HEK293 (cell line): ENCODE measurements around the gene LIPN.
A peak's percentile ranks its signal among the peaks of the same experiment; 100 is the strongest.

Experiments used
- CTCF ChIA-PET: fragments of 350-600 bp; formaldehyde crosslinking; extraction: SDS; loops from one replicate; lab custom pipeline; 2021; ENCODE audit warnings: antibody characterized with exemption; lab: Yijun Ruan, JAX
- POLR2A ChIA-PET: fragments of 300-600 bp; formaldehyde crosslinking; extraction: SDS; loops from one replicate; lab custom pipeline; 2020; ENCODE audit warnings: antibody characterized with exemption, inconsistent platforms; lab: Yijun Ruan, JAX
- H3K27ac ChIP-seq: fragments of 200-500 bp; sonication (Bioruptor generic); 2 replicates; pipeline ENCODE4 v1.5.1; 2014; ENCODE audit warnings: low read depth, low read length, control low read depth, inconsistent platforms; ENCODE audit errors: extremely low read depth
- H3K36me3 ChIP-seq, 2 experiments: fragments of 200-500 bp in 1 of 2; sonication (Bioruptor generic) in 1 of 2; 1 replicate in 1 of 2; 2 replicates in 1 of 2; pipeline ENCODE4 v1.5.1; 2014 to 2017; ENCODE audit warnings: inconsistent platforms in 2 of 2, low read length in 2 of 2; ENCODE audit not compliant: control insufficient read depth in 2 of 2, insufficient read depth in 1 of 2
- H3K4me1 ChIP-seq: fragments of 200-500 bp; sonication (Bioruptor generic); 2 replicates; pipeline ENCODE4 v1.5.1; 2014; ENCODE audit warnings: mild to moderate bottlenecking, low read length, inconsistent platforms; ENCODE audit not compliant: control insufficient read depth, insufficient read depth
- H3K4me3 ChIP-seq: 2 replicates; pipeline ENCODE4 v1.5.1; 2011; ENCODE audit warnings: low read depth, mild to moderate bottlenecking, control low read depth, low read length, moderate library complexity
- H3K9me3 ChIP-seq: fragments of 200-500 bp; sonication (Bioruptor generic); 2 replicates; pipeline ENCODE4 v1.5.1; 2014; ENCODE audit warnings: low read depth, low read length, inconsistent platforms; ENCODE audit not compliant: control insufficient read depth, insufficient read depth
- FEZF1 ChIP-seq: fragments of 450-650 bp; formaldehyde crosslinking; IDR thresholded peaks from 2 replicates; pipeline ENCODE4 v1.5.1; 2016; ENCODE audit warnings: missing biosample characterization, missing genetic modification characterization
- MYNN ChIP-seq: fragments of 450-650 bp; formaldehyde crosslinking; IDR thresholded peaks from 2 replicates; pipeline ENCODE4 v1.5.1; 2016; ENCODE audit warnings: missing biosample characterization, missing genetic modification characterization, borderline replicate concordance
- REPIN1 ChIP-seq: fragments of 450-650 bp; formaldehyde crosslinking; IDR thresholded peaks from 2 replicates; pipeline ENCODE4 v1.5.1; 2017; ENCODE audit warnings: missing biosample characterization, missing genetic modification characterization, low read depth
- SCRT2 ChIP-seq: fragments of 450-650 bp; formaldehyde crosslinking; IDR thresholded peaks from 2 replicates; pipeline ENCODE4 v1.5.1; 2016; ENCODE audit warnings: missing biosample characterization, missing genetic modification characterization
- ZBTB8A ChIP-seq: fragments of 450-650 bp; formaldehyde crosslinking; IDR thresholded peaks from 2 replicates; pipeline ENCODE4 v1.5.1; 2016; ENCODE audit warnings: missing biosample characterization, missing genetic modification characterization
- ZNF239 ChIP-seq: fragments of 450-650 bp; formaldehyde crosslinking; IDR thresholded peaks from 2 replicates; pipeline ENCODE4 v1.5.1; 2016; ENCODE audit warnings: missing biosample characterization, missing genetic modification characterization
- ZNF248 ChIP-seq: fragments of 450-650 bp; formaldehyde crosslinking; IDR thresholded peaks from 2 replicates; pipeline ENCODE4 v1.5.1; 2017; ENCODE audit warnings: missing biosample characterization, missing genetic modification characterization
- ZNF274 ChIP-seq, 2 experiments: fragments of 200-500 bp in 1 of 2; fragments of 450-650 bp in 1 of 2; sonication (Bioruptor generic) in 1 of 2; formaldehyde crosslinking in 1 of 2; IDR thresholded peaks; 2 replicates each; pipeline versions ENCODE4 v1.5.1 to v1.6.1; 2014 to 2016; ENCODE audit warnings: borderline replicate concordance in 1 of 2, inconsistent platforms in 1 of 2, low read length in 1 of 2, missing biosample characterization in 1 of 2, missing genetic modification characterization in 1 of 2
- ZNF354C ChIP-seq: fragments of 450-650 bp; formaldehyde crosslinking; IDR thresholded peaks from 2 replicates; pipeline ENCODE4 v1.5.1; 2016; ENCODE audit warnings: missing biosample characterization, missing genetic modification characterization, low read depth, borderline replicate concordance
- ZNF366 ChIP-seq: fragments of 450-650 bp; formaldehyde crosslinking; conservative IDR thresholded peaks from 2 replicates; pipeline ENCODE4 v1.5.1; 2016; ENCODE audit warnings: missing biosample characterization, missing genetic modification characterization
- ZNF48 ChIP-seq: fragments of 450-650 bp; formaldehyde crosslinking; IDR thresholded peaks from 2 replicates; pipeline ENCODE4 v1.5.1; 2016; ENCODE audit warnings: missing biosample characterization, missing genetic modification characterization
- ZNF529 ChIP-seq: fragments of 450-650 bp; formaldehyde crosslinking; IDR thresholded peaks from 2 replicates; pipeline ENCODE4 v1.5.1; 2017; ENCODE audit warnings: missing genetic modification characterization, missing biosample characterization; ENCODE audit not compliant: insufficient replicate concordance
- ZNF548 ChIP-seq: fragments of 450-650 bp; formaldehyde crosslinking; IDR thresholded peaks from 2 replicates; pipeline ENCODE4 v1.5.1; 2016; ENCODE audit warnings: missing biosample characterization, missing genetic modification characterization
- ZNF560 ChIP-seq: fragments of 450-650 bp; formaldehyde crosslinking; IDR thresholded peaks from 2 replicates; pipeline ENCODE4 v1.5.1; 2017; ENCODE audit warnings: missing biosample characterization, missing genetic modification characterization, borderline replicate concordance
- ZNF596 ChIP-seq: fragments of 450-650 bp; IDR thresholded peaks from 2 replicates; pipeline ENCODE4 v1.5.0; 2018; ENCODE audit warnings: missing biosample characterization, mild to moderate bottlenecking, missing genetic modification characterization, moderate library complexity
- ZNF626 ChIP-seq: fragments of 450-650 bp; sonication (Bioruptor Pico); formaldehyde crosslinking; IDR thresholded peaks from 2 replicates; pipeline ENCODE4 v1.5.1; 2018; ENCODE audit warnings: missing biosample characterization, missing genetic modification characterization, inconsistent platforms
- ZNF664 ChIP-seq: fragments of 450-650 bp; formaldehyde crosslinking; IDR thresholded peaks from 2 replicates; pipeline ENCODE4 v1.5.1; 2016; ENCODE audit warnings: missing biosample characterization, missing genetic modification characterization
- ZNF776 ChIP-seq: fragments of 450-650 bp; formaldehyde crosslinking; IDR thresholded peaks from 2 replicates; pipeline ENCODE4 v1.5.0; 2017; ENCODE audit warnings: missing biosample characterization, missing genetic modification characterization, borderline replicate concordance
- ZNF830 ChIP-seq: fragments of 450-650 bp; IDR thresholded peaks from 2 replicates; pipeline ENCODE4 v1.5.0; 2018; ENCODE audit warnings: missing biosample characterization, missing genetic modification characterization, low read depth, mild to moderate bottlenecking, moderate library complexity
- ZSCAN23 ChIP-seq: fragments of 450-650 bp; formaldehyde crosslinking; IDR thresholded peaks from 2 replicates; pipeline ENCODE4 v1.5.1; 2016; ENCODE audit warnings: missing biosample characterization, missing genetic modification characterization
- ZXDB ChIP-seq: fragments of 450-650 bp; formaldehyde crosslinking; IDR thresholded peaks from 2 replicates; pipeline ENCODE4 v1.5.1; 2016; ENCODE audit warnings: missing biosample characterization, missing genetic modification characterization
- TF ChIP-seq, protein P1 (sequence below): fragments of 450-650 bp; IDR thresholded peaks from 2 replicates; pipeline ENCODE4 v1.5.1; 2018; ENCODE audit warnings: missing biosample characterization, mild to moderate bottlenecking, missing genetic modification characterization
- TF ChIP-seq, protein P2 (sequence below): fragments of 450-650 bp; formaldehyde crosslinking; IDR thresholded peaks from 2 replicates; pipeline ENCODE4 v1.5.1; 2016; ENCODE audit warnings: missing biosample characterization, missing genetic modification characterization, low read depth
- TF ChIP-seq, protein P3 (sequence below): fragments of 450-650 bp; formaldehyde crosslinking; IDR thresholded peaks from 2 replicates; pipeline ENCODE4 v1.5.1; 2017; ENCODE audit warnings: missing biosample characterization, missing genetic modification characterization

The LIPN gene

DNA sequence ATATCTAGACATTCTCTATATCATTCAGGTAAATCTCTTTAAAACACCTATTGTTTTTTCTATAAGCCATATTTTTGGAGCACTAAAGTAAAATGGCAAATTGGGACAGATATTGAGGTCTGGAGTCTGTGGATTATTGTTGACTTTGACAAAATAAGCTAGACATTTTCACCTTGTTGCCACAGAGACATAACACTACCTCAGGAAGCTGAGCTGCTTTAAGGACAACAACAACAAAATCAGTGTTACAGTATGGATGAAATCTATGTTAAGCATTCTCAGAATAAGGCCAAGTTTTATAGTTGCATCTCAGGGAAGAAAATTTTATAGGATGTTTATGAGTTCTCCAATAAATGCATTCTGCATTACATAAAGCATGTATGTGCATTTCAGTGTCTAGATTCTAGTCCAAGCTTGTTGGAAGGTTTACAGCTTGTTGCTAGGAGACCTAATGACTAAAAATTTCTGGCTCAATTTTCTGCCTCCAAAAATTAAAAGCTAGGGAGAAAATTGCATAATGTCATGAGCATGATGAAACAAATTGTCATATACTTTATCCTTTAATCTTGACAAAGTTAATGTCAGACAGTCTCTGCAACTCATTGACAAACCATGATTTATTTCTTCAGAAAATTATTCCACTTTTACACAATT, 61.1 kb downstream of the LIPN start (continued):
- TF ChIP-seq, protein P1, sequence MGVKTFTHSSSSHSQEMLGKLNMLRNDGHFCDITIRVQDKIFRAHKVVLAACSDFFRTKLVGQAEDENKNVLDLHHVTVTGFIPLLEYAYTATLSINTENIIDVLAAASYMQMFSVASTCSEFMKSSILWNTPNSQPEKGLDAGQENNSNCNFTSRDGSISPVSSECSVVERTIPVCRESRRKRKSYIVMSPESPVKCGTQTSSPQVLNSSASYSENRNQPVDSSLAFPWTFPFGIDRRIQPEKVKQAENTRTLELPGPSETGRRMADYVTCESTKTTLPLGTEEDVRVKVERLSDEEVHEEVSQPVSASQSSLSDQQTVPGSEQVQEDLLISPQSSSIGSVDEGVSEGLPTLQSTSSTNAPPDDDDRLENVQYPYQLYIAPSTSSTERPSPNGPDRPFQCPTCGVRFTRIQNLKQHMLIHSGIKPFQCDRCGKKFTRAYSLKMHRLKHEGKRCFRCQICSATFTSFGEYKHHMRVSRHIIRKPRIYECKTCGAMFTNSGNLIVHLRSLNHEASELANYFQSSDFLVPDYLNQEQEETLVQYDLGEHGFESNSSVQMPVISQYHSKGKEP (tag by site-specific recombination), result peak; percentile 98
- TF ChIP-seq FEZF1 (tag by site-specific recombination) (0 out of 2 replicates have a peak, but pooled peaks have one; percentile 15), ZNF830 (no peak)

DNA sequence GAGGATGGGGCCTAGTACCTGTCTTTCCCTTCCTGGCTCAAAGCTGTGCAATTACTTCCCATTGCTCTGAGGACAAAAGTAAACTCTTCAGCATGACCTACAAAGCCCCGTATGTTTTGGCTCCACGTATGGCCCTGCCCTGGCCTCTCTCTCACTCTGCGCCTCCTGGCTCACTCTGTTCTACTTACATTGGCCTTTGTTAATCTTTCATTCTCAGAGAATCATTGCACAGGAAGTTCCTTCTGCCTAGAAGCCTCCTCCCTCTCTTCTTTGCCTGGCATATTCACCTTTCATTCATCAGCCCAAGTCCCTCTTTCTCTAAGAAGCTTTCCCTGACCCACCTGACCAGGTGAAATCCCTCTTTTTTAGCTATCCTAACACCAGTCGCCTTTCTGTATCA, 66.6 kb downstream of the LIPN start:
- CTCF ChIA-PET, result interaction anchor here (3.3 to 3.6 kb wide), 2 partner anchors 10 to 107 kb away, joined by 25 to 33 read pairs; no protein-coding TSS in a partner anchor
- no peaks in the 10 kb centered on the region for H3K36me3 ChIP-seq
- TF ChIP-seq MYNN (tag by site-specific recombination) (no peak), ZNF366 (tag by site-specific recombination) (no peak), ZSCAN23 (tag by site-specific recombination) (no peak), ZNF248 (tag by site-specific recombination) (no peak)

DNA sequence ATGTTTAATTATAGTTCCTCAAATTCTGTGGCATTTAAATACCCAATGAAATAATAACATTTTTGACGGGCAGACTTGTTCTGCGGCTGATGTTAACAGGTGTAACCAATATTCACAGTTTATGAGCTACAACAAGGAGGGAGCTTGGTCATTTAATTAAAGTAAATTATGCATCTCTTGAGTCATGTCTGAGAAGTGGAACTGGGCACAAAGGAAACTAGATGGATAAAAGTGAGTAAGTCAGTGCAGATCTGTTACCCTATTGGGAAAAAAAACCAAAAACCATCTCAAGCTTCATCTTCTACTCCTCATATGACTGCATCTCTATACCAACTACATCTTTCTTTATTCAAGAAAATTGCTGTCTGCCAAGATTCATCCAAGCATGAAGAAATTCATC, 67.9 kb downstream of the LIPN start:
- ChIA-PET POLR2A (no interaction called here), CTCF (interaction anchor here (0.7 to 3.6 kb wide), 9 partner anchors 8 to 390 kb away, joined by 3 to 33 read pairs (median 5); no protein-coding TSS in a partner anchor)
- Histone ChIP-seq H3K36me3 (no peaks in the 10 kb centered on the region), H3K4me3 (no peak overlapping the region), H3K27ac (no peak overlapping the region), H3K9me3 (no peaks in the 10 kb centered on the region), H3K4me1 (no peaks in the 10 kb centered on the region)
- TF ChIP-seq SCRT2 (tag by site-specific recombination) (peak; percentile 80), ZXDB (no peak)

More for the DNA sequence above, 66.6 kb downstream of the LIPN start:
- no peak overlapping the region for H3K27ac ChIP-seq
- POLR2A ChIA-PET, result no interaction called here
- no peaks in the 10 kb centered on the region for H3K4me1 ChIP-seq
- no peaks in the 10 kb centered on the region for H3K9me3 ChIP-seq
- H3K4me3 ChIP-seq, result no peak overlapping the region

DNA sequence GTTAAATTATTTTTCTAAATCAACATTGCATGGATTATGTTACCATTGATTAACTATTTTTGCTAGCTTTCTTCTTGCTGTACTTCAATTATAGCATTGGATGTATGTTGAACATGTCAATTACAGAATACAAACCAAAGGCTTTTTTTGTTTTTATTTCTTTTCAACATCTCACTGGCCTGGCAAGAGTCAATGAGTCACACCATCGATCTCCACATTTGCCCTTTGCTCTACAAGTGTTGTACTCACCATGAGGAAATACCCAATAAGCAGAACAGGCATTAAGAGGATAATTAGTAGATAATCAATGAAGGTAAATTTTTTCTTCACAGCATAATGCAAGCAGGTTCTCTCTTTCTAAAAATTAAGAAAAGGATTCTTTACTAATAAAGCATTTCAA, 68.5 kb downstream of the LIPN start:
- H3K27ac ChIP-seq, result no peak overlapping the region
- H3K4me3 ChIP-seq, result no peak overlapping the region
- POLR2A ChIA-PET, result no interaction called here
- H3K36me3 ChIP-seq, result no peaks in the 10 kb centered on the region
- CTCF ChIA-PET, result interaction anchor here (0.6 to 3.6 kb wide), 9 partner anchors 8 to 390 kb away, joined by 3 to 33 read pairs (median 4); no protein-coding TSS in a partner anchor
- 0 out of 2 replicates have a peak, but pooled peaks cover 2% of the 10 kb centered on the region for H3K4me1 ChIP-seq
- H3K9me3 ChIP-seq, result no peaks in the 10 kb centered on the region
- TF ChIP-seq ZNF529 (tag by site-specific recombination) (no peak), ZNF48 (tag by site-specific recombination) (no peak), ZNF560 (tag by site-specific recombination) (no peak), ZNF354C (tag by site-specific recombination) (no peak), ZNF776 (tag by site-specific recombination) (no peak), ZNF664 (tag by site-specific recombination) (no peak), ZNF596 (tag by site-specific recombination) (no peak), ZNF239 (tag by site-specific recombination) (no peak), ZNF626 (tag by site-specific recombination) (no peak), ZBTB8A (tag by site-specific recombination) (no peak), ZNF274 (IDR thresholded peaks at IDR 0.05; ENCODE audit: low read length) (no peak), ZNF274 (tag by site-specific recombination; IDR thresholded peaks at IDR 0.05; ENCODE audit: borderline replicate concordance) (no peak), ZNF548 (no peak), ZNF366 (tag by site-specific recombination) (no peak), REPIN1 (tag by site-specific recombination) (no peak)
- TF ChIP-seq, protein P2, sequence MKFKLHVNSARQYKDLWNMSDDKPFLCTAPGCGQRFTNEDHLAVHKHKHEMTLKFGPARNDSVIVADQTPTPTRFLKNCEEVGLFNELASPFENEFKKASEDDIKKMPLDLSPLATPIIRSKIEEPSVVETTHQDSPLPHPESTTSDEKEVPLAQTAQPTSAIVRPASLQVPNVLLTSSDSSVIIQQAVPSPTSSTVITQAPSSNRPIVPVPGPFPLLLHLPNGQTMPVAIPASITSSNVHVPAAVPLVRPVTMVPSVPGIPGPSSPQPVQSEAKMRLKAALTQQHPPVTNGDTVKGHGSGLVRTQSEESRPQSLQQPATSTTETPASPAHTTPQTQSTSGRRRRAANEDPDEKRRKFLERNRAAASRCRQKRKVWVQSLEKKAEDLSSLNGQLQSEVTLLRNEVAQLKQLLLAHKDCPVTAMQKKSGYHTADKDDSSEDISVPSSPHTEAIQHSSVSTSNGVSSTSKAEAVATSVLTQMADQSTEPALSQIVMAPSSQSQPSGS (tag by site-specific recombination), result no peak
- TF ChIP-seq, protein P3, sequence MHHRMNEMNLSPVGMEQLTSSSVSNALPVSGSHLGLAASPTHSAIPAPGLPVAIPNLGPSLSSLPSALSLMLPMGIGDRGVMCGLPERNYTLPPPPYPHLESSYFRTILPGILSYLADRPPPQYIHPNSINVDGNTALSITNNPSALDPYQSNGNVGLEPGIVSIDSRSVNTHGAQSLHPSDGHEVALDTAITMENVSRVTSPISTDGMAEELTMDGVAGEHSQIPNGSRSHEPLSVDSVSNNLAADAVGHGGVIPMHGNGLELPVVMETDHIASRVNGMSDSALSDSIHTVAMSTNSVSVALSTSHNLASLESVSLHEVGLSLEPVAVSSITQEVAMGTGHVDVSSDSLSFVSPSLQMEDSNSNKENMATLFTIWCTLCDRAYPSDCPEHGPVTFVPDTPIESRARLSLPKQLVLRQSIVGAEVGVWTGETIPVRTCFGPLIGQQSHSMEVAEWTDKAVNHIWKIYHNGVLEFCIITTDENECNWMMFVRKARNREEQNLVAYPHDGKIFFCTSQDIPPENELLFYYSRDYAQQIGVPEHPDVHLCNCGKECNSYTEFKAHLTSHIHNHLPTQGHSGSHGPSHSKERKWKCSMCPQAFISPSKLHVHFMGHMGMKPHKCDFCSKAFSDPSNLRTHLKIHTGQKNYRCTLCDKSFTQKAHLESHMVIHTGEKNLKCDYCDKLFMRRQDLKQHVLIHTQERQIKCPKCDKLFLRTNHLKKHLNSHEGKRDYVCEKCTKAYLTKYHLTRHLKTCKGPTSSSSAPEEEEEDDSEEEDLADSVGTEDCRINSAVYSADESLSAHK (tag by site-specific recombination), result no peak
